Endothelial cell of umbilical vein (primary cell): ENCODE results near the gene ZSCAN5A. TPM values are rescaled to one million over a fixed set of nuclear protein-coding genes. Genes with fewer than 3 reads are reported as not detected.

Experiments used
- BruUV-seq: library from RNA; stranded (reverse); fragments of 400-500 nt; replicated peaks from 2 replicates; lab custom pipeline; 2021; lab: Mats Ljungman, UMichigan
- CTCF ChIA-PET: fragments of 300-600, 350-600 bp; sonication (Branson Sonifier 250); formaldehyde crosslinking; loops from one replicate; lab custom pipeline; 2021; ENCODE audit warnings: antibody characterized with exemption, inconsistent platforms; lab: Charles Lee
- POLR2A ChIA-PET: fragments of 300-600, 350-600 bp; sonication (Branson Sonifier 250); formaldehyde crosslinking; loops from one replicate; lab custom pipeline; 2021; ENCODE audit warnings: antibody characterized with exemption, inconsistent platforms; lab: Charles Lee
- DNase-seq: peaks from one replicate; pipeline ENCODE4 v3.0.0-alpha.2; 2011; ENCODE audit warnings: low read depth, low spot score
- FAIRE-seq: peaks from 2 replicates; lab custom pipeline; 2011; peaks lifted over from hg19 to GRCh38; lab: Jason Lieb, UNC
- H2AFZ ChIP-seq: 2 replicates; pipeline ENCODE4 v1.6.0; 2012; ENCODE audit warnings: low read depth, low read length, control low read depth, inconsistent platforms
- H3K27ac ChIP-seq: 2 replicates; pipeline ENCODE4 v1.5.1; 2011; ENCODE audit warnings: low read depth, mild to moderate bottlenecking, control low read depth, low read length, moderate library complexity; ENCODE audit not compliant: insufficient read depth
- H3K27me3 ChIP-seq, 2 experiments: 2 replicates each; pipeline versions ENCODE4 v1.6.0 to v1.6.1; 2011; ENCODE audit warnings: low read length in 2 of 2, mixed read lengths in 1 of 2; ENCODE audit not compliant: control insufficient read depth in 2 of 2, insufficient read depth in 2 of 2
- H3K36me3 ChIP-seq, 2 experiments: 2 replicates in 1 of 2; 3 replicates in 1 of 2; pipeline ENCODE4 v1.5.1; 2011; ENCODE audit warnings: low read length in 2 of 2, mild to moderate bottlenecking in 1 of 2, moderate library complexity in 1 of 2; ENCODE audit not compliant: control insufficient read depth in 2 of 2, insufficient read depth in 2 of 2; ENCODE audit errors: extremely low read depth in 1 of 2
- H3K4me1 ChIP-seq: 3 replicates; pipeline ENCODE4 v1.5.1; 2011; ENCODE audit warnings: mild to moderate bottlenecking, low read length; ENCODE audit not compliant: control insufficient read depth, insufficient read depth; ENCODE audit errors: extremely low read depth
- H3K4me2 ChIP-seq: 2 replicates; pipeline ENCODE4 v1.6.1; 2011; ENCODE audit warnings: low read length, control low read depth, mixed read lengths; ENCODE audit not compliant: insufficient read depth
- H3K4me3 ChIP-seq, 3 experiments: fragments of 200-600 bp in 1 of 3; sonication (generic), shearing (Covaris generic) in 1 of 3; replicated peaks in 1 of 3; 2 replicates each; pipeline ENCODE4 v1.5.1; 2011 to 2016; ENCODE audit warnings: control low read depth in 3 of 3, low read length in 3 of 3, mild to moderate bottlenecking in 2 of 3, inconsistent platforms in 1 of 3, low read depth in 1 of 3, moderate library complexity in 1 of 3; ENCODE audit not compliant: insufficient read depth in 1 of 3
- H3K79me2 ChIP-seq: 2 replicates; pipeline ENCODE4 v1.6.0; 2012; ENCODE audit warnings: low read length, inconsistent platforms; ENCODE audit not compliant: control insufficient read depth, insufficient read depth
- H3K9ac ChIP-seq: replicated peaks from 2 replicates; pipeline ENCODE3; 2011; ENCODE audit warnings: low read length, control low read depth; ENCODE audit not compliant: insufficient read depth; ENCODE audit errors: extremely low read depth
- H3K9me1 ChIP-seq: replicated peaks from 3 replicates; pipeline ENCODE4 v1.6.0; 2011; ENCODE audit warnings: mild to moderate bottlenecking, low read length; ENCODE audit not compliant: control insufficient read depth, insufficient read depth; ENCODE audit errors: extremely low read depth
- H3K9me3 ChIP-seq: replicated peaks from 2 replicates; pipeline ENCODE4 v1.5.1; 2012; ENCODE audit warnings: low read length, inconsistent platforms; ENCODE audit not compliant: control insufficient read depth, insufficient read depth
- H4K20me1 ChIP-seq: replicated peaks from 2 replicates; pipeline ENCODE3; 2011; ENCODE audit warnings: mild to moderate bottlenecking, low read length; ENCODE audit not compliant: control insufficient read depth, insufficient read depth; ENCODE audit errors: extremely low read depth
- CTCF ChIP-seq, 2 donors: IDR thresholded peaks; 1 replicate in 1 of 2; 2 replicates in 1 of 2; pipeline ENCODE4 v1.5.1; 2011; ENCODE audit warnings: low read length in 2 of 2, mild to moderate bottlenecking in 2 of 2, moderate library complexity in 2 of 2, control low read depth in 1 of 2, inconsistent platforms in 1 of 2, low read depth in 1 of 2; ENCODE audit not compliant: insufficient read depth in 1 of 2; ENCODE audit errors: extremely low read depth in 1 of 2
- EZH2 ChIP-seq: IDR thresholded peaks from 2 replicates; pipeline ENCODE4 v1.6.1; 2012; ENCODE audit warnings: borderline replicate concordance, low read depth, mild to moderate bottlenecking, moderate library complexity, low read length, inconsistent platforms; ENCODE audit not compliant: severe bottlenecking
- FOS ChIP-seq: IDR thresholded peaks from 2 replicates; pipeline ENCODE4 v1.6.1; 2011; ENCODE audit warnings: mild to moderate bottlenecking, low read length, moderate library complexity, borderline replicate concordance; ENCODE audit not compliant: insufficient read depth
- GATA2 ChIP-seq: IDR thresholded peaks from 2 replicates; pipeline ENCODE4 v1.7.0; 2011; ENCODE audit warnings: low read depth, mild to moderate bottlenecking, moderate library complexity, mixed read lengths, low read length; ENCODE audit not compliant: insufficient read length, insufficient read depth
- JUN ChIP-seq: IDR thresholded peaks from 2 replicates; pipeline ENCODE4 v1.6.1; 2011; ENCODE audit warnings: borderline replicate concordance, low read depth; ENCODE audit not compliant: insufficient read length, insufficient read depth
- MAX ChIP-seq: IDR thresholded peaks from 2 replicates; pipeline ENCODE4 v1.6.1; 2011; ENCODE audit not compliant: insufficient read depth, insufficient read length
- MYC ChIP-seq: IDR thresholded peaks from one replicate; pipeline ENCODE4 v1.6.1; 2011; ENCODE audit warnings: mild to moderate bottlenecking, low read depth, low read length
- POLR2A ChIP-seq: IDR thresholded peaks from 2 replicates; pipeline ENCODE4 v1.6.1; 2012; ENCODE audit warnings: low read depth, mild to moderate bottlenecking, control low read depth, low read length
- POLR2AphosphoS5 ChIP-seq: IDR thresholded peaks from 2 replicates; pipeline ENCODE4 v1.6.1; 2012; ENCODE audit warnings: low read depth, mild to moderate bottlenecking, control low read depth, low read length, moderate library complexity; ENCODE audit not compliant: insufficient read depth
- dilution Hi-C: fragments of 300-500 bp; cut with MboI; formaldehyde crosslinking; loops from one replicate; pipeline ENCODE4 v1.15.0; 2019; ENCODE audit warnings: low sequenced_read_pairs; ENCODE audit not compliant: extremely low pct_ligation_motif_present
- intact Hi-C: fragments of 100-400 bp; cut with micrococcal nuclease; formaldehyde crosslinking; loops from one replicate; pipeline ENCODE4 v1.10.0; 2022
- polyA plus RNA-seq, 4 experiments: library from polyadenylated mRNA; depleted of rRNA in 3 of 4; stranded (reverse) in 3 of 4; unstranded in 1 of 4; fragments of >200 nt; gene quantifications; 2 replicates each; pipeline versions ENCODE4 v1.2.1 to v1.2.3, GENCODE V29; 2011 to 2012; ENCODE audit warnings: missing spikeins in 1 of 4
- total RNA-seq: library from RNA; stranded (reverse); gene quantifications from 2 replicates; pipeline ENCODE4 v1.2.3, GENCODE V29; 2021

Gene ZSCAN5A
- total and polyA plus RNA-seq, 2 donors (not counting 3 experiments of a cell fraction or from before 2014, with no cell fraction given): 5.1 to 12.2 TPM

GRCh38 chr19:56269348-56269747, 45.3 kb downstream of the ZSCAN5A start:
- H3K27ac ChIP-seq: no peak overlapping the region
- peaks cover 22% of the 10 kb centered on the region for H3K4me1 ChIP-seq
- no peaks in the 10 kb centered on the region for H3K9me1 ChIP-seq
- intact Hi-C loops: no loop called here
- H3K9ac ChIP-seq: no peak overlapping the region
- no TSS peak for BruUV-seq
- no peak overlapping the region for H2AFZ ChIP-seq
- no peaks in the 10 kb centered on the region for H4K20me1 ChIP-seq
- H3K36me3 ChIP-seq: no peaks in the 10 kb centered on the region
- no peak for DNase-seq
- no peak for FAIRE-seq
- ChIA-PET CTCF (interaction anchor here (0.9 to 1.5 kb wide), 2 partner anchors 40 to 203 kb away, joined by 3 to 5 read pairs; no protein-coding TSS in a partner anchor), POLR2A (no interaction called here)
- H3K4me3 ChIP-seq: no peak overlapping the region
- no peaks in the 10 kb centered on the region for H3K9me3 ChIP-seq
- TF ChIP-seq MYC (no peak), EZH2 (no peak), CTCF (IDR thresholded peaks at IDR 0.05; ENCODE audit: extremely low read depth in 1 of 2, insufficient read depth in 1 of 2, low read depth in 1 of 2, low read length in 2 of 2) (no peak), MAX (no peak), POLR2AphosphoS5 (no peak), GATA2 (no peak), FOS (no peak), JUN (no peak), POLR2A (no peak)
- H3K79me2 ChIP-seq: no peaks in the 10 kb centered on the region
- H3K27me3 ChIP-seq: no peaks in the 10 kb centered on the region
- dilution Hi-C loops: no loop called here
- H3K4me2 ChIP-seq: no peak overlapping the region
